Parathyroid adenoma (tissue), 2 donors: ENCODE data around the gene PKDCC.

Experiments
- H2AFZ ChIP-seq: fragments of 300-600 bp; sonication (generic); one replicate; pipeline ENCODE4 v1.7.0; 2017; ENCODE audit warnings: antibody characterized with exemption, mild to moderate bottlenecking
- H3K27ac ChIP-seq: fragments of 300-600 bp; sonication (generic); one replicate; pipeline ENCODE4 v1.7.0; 2017
- H3K27me3 ChIP-seq: fragments of 300-600 bp; sonication (generic); one replicate; pipeline ENCODE4 v1.7.0; 2017; ENCODE audit warnings: low read length; ENCODE audit not compliant: control insufficient read depth, insufficient read depth
- H3K36me3 ChIP-seq: fragments of 300-600 bp; sonication (generic); one replicate; pipeline ENCODE4 v1.7.0; 2017; ENCODE audit warnings: low read length; ENCODE audit not compliant: control insufficient read depth, insufficient read depth
- H3K4me1 ChIP-seq: fragments of 300-600 bp; sonication (generic); one replicate; pipeline ENCODE4 v1.7.0; 2017; ENCODE audit warnings: control low read depth
- H3K4me2 ChIP-seq: fragments of 300-600 bp; sonication (generic); one replicate; pipeline ENCODE4 v1.7.0; 2017; ENCODE audit warnings: low read length
- H3K4me3 ChIP-seq: fragments of 300-600 bp; sonication (generic); one replicate; pipeline ENCODE4 v1.7.0; 2017; ENCODE audit warnings: low read depth, low read length
- H3K79me2 ChIP-seq: fragments of 300-600 bp; sonication (generic); one replicate; pipeline ENCODE4 v1.7.0; 2017; ENCODE audit warnings: control low read depth
- H3K9ac ChIP-seq: fragments of 300-600 bp; sonication (generic); one replicate; pipeline ENCODE4 v1.7.0; 2017; ENCODE audit warnings: mild to moderate bottlenecking
- H3K9me3 ChIP-seq: fragments of 300-600 bp; sonication (generic); one replicate; pipeline ENCODE4 v1.7.0; 2017; ENCODE audit warnings: low read length; ENCODE audit not compliant: control insufficient read depth
- CTCF ChIP-seq: fragments of 300-600 bp; sonication (generic); IDR thresholded peaks from one replicate; pipeline ENCODE4 v1.7.0; 2017; ENCODE audit warnings: antibody characterized with exemption, mild to moderate bottlenecking
- donor health status: primary hyperparathyroidism.

PKDCC gene

GRCh38 chr2:42073739-42074503 is 26.1 kb downstream of the PKDCC start:
- Histone ChIP-seq H3K4me1 (no peaks in the 10 kb centered on the region), H3K9ac (no peak overlapping the region), H3K27ac (no peak overlapping the region), H3K4me2 (no peak overlapping the region), H2AFZ (no peak overlapping the region), H3K4me3 (no peak overlapping the region), H3K79me2 (no peaks in the 10 kb centered on the region), H3K9me3 (no peaks in the 10 kb centered on the region), H3K36me3 (no peaks in the 10 kb centered on the region), H3K27me3 (no peaks in the 10 kb centered on the region)
- no peak for TF ChIP-seq CTCF

- no peaks in the 10 kb centered on the region for H3K27me3 ChIP-seq
- H3K27ac ChIP-seq = no peak overlapping the region
- no peak overlapping the region for H3K4me3 ChIP-seq
- H3K36me3 ChIP-seq = no peaks in the 10 kb centered on the region
- H3K4me1 ChIP-seq = no peaks in the 10 kb centered on the region
- H3K4me2 ChIP-seq = no peak overlapping the region
- H3K9me3 ChIP-seq = no peaks in the 10 kb centered on the region
- no peak overlapping the region for H3K9ac ChIP-seq
- no peak for TF ChIP-seq CTCF
- H2AFZ ChIP-seq = no peak overlapping the region
- no peaks in the 10 kb centered on the region for H3K79me2 ChIP-seq
These were observed 26.8 kb downstream of the PKDCC start for GRCh38 chr2:42074661-42075060.

GRCh38 chr2:42076357-42077225 is 28.8 kb downstream of the PKDCC start:
- H3K4me2 ChIP-seq = no peak overlapping the region
- H3K4me1 ChIP-seq = no peaks in the 10 kb centered on the region
- H3K27ac ChIP-seq = no peak overlapping the region
- H3K36me3 ChIP-seq = no peaks in the 10 kb centered on the region
- H3K9ac ChIP-seq = no peak overlapping the region
- TF ChIP-seq CTCF = no peak
- no peak overlapping the region for H3K4me3 ChIP-seq
- H3K27me3 ChIP-seq = no peaks in the 10 kb centered on the region
- no peaks in the 10 kb centered on the region for H3K9me3 ChIP-seq
- H2AFZ ChIP-seq = no peak overlapping the region
- no peaks in the 10 kb centered on the region for H3K79me2 ChIP-seq

GRCh38 chr2:42077343-42077742 is 29.5 kb downstream of the PKDCC start:
- Histone ChIP-seq H2AFZ (no peak overlapping the region), H3K9me3 (no peaks in the 10 kb centered on the region), H3K4me2 (no peak overlapping the region), H3K9ac (no peak overlapping the region), H3K27me3 (no peaks in the 10 kb centered on the region), H3K79me2 (no peaks in the 10 kb centered on the region), H3K36me3 (no peaks in the 10 kb centered on the region), H3K27ac (no peak overlapping the region), H3K4me3 (no peak overlapping the region), H3K4me1 (no peaks in the 10 kb centered on the region)
- no peak for TF ChIP-seq CTCF
